Liver (tissue), 3 donors: ENCODE data around the gene BDKRB2.

Experiments used
- CTCF ChIP-seq: fragments of 150-350 bp; IDR thresholded peaks from 2 replicates; pipeline ENCODE4 v1.5.1; 2017; ENCODE audit warnings: improper control_type of control experiment, low read depth, low read length; ENCODE audit not compliant: missing input control
- HNF4A ChIP-seq, 2 donors: conservative IDR thresholded peaks; 2 replicates each; pipeline ENCODE4 v1.6.1; 2016; ENCODE audit warnings: antibody characterized with exemption in 2 of 2, mild to moderate bottlenecking in 2 of 2
- JUND ChIP-seq, 2 donors: IDR thresholded peaks; 2 replicates each; pipeline ENCODE4 v1.6.1; 2016; ENCODE audit warnings: antibody characterized with exemption in 2 of 2
- MAX ChIP-seq: IDR thresholded peaks from 2 replicates; pipeline ENCODE4 v1.6.1; 2016; ENCODE audit warnings: antibody characterized with exemption
- YY1 ChIP-seq: IDR thresholded peaks from 2 replicates; pipeline ENCODE4 v1.6.1; 2016; ENCODE audit warnings: antibody characterized with exemption, mild to moderate bottlenecking
- donor health status: healthy.
- donor health status: healthy.

GRCh38 chr14:96255501-96256366, 51.1 kb downstream of the BDKRB2 start, which contains the start of gene BDKRB1:
- TF ChIP-seq JUND (IDR thresholded peaks at IDR 0.05) (no peak), CTCF (no peak), YY1 (no peak), MAX (no peak), HNF4A (conservative IDR thresholded peaks at IDR 0.05) (no peak)
